GDM1 (cell line): ENCODE data around the gene PLXNB2.
A peak's percentile ranks its signal among the peaks of the same experiment; 100 is the strongest.

Source experiments
- DNase-seq: peaks from one replicate; lab custom pipeline; 2025; lab: John Stamatoyannopoulos, UW

The PLXNB2 gene

GRCh38 chr22:50250555-50251476, 56.6 kb downstream of the PLXNB2 start, which contains the start of gene HDAC10:
TSS of gene HDAC10 (minus strand) at chr22:50251265. CDS start at chr22:50251032, 233 bp downstream.
- peak; percentile 81 for DNase-seq

DNA sequence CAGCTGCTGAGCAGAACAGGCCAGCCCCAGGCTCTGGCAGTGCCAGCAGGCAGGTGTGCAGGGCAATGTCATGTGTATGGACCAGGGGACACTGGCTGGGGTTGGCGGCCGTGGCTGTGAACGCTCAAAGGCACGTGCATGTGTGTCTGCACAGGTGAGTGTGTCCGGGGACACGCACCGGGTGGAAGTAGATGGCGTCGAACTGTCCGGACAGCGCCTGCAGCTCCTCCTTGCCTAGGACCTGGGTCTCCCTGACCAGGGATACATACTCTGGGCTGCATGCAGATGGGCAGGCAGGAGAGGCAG, 57.2 kb downstream of the PLXNB2 start:
- DNase-seq = no peak

DNA sequence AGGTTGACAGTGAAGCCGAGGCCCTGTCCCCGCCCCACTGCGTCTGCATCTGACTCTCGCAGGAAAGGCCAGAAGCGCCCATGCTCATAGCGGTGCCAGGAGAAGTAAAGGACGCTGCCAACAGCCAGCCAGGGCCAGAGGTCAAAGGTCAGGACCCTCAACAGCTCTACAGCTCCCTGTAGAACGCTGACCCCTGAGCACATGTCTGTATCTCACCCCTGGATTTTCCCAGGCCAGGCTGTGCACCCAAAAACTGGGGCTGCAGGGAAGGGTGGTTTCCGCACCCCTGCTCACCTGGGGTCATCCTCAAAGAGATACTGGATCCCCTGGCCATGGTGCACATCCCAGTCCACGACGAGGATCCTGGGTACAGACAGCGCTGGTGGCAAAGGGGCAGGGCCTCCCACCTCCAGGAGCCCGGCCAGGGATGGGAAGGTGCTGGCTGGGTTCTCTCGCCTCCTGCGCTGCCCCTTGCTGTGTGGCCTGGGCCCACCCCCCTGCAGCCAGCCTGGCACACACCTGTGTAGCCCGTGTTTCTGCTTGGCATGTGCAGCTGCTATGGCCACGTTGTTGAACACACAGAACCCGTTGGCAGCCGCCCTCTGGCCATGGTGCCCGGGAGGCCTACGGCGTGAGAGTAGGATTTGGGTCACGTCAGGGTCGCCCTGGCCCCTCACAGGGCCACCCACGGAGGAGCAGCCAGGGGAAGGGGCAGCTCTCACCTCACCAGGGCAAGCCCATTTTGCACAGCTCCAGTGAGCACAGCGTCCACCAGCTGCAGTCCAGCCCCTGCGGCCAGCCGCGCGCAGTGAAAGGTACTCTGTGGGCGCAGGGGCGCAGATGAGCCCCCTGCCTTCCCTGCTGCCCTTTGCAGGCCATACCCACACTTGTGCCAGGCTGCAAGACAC, 57.9 kb downstream of the PLXNB2 start:
- DNase-seq = no peak

- DNase-seq = no peak
Measured at GRCh38 chr22:50248196-50249081, 59.0 kb downstream of the PLXNB2 start.

- DNase-seq = no peak
Measured at GRCh38 chr22:50247748-50248147, 59.7 kb downstream of the PLXNB2 start.

- no peak for DNase-seq
Measured at GRCh38 chr22:50246242-50247175, 60.9 kb downstream of the PLXNB2 start.

- DNase-seq = no peak
Measured at GRCh38 chr22:50245214-50246072, 62.0 kb downstream of the PLXNB2 start.

DNA sequence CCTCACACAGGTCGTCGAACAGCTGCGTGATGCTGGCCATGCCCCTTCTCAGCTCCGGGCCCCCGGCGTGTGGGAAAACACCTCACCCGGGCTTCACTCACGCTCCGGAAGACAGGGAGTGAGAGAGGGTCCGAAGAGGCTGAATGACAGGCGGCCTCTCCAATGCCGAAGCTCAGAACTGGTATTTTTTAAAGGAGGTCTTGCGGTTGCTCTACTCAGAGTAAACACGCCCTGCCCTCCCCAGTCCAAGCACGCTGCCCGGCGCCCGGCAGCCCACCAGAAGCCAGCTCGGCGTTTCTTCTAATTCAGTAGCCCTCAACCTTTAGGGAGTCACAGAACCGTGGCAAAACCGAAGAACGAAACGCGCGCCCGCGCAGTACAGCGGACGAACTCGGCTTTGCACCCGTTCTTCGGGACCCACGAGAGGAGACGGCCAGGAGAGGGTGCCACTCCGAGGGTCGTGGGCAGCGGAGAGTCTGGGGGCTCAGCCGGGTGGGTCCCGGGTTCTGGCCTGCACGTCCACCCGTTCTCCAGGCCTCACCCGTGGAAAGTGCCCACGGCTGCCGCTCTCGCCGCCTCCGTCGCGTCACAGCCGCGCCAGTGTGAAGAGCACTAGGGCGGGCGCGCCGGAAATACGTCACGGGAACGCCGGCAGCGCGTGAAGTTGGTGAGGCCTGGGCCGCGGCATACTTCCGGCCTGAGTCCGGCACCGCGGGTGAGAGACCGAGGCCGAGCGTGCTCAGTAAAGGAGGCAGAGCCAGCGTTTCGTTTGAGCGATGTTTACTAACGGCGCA, 62.8 kb downstream of the PLXNB2 start, which contains the start of gene TUBGCP6:
Gene TUBGCP6, minus strand, starts transcription at position 604 of the 794 bp plus-strand sequence. Its CDS starts 564 bp downstream, at position 40.
- DNase-seq = peak; percentile 81

GRCh38 chr22:50243685-50244419, 63.6 kb downstream of the PLXNB2 start:
- no peak for DNase-seq

- DNase-seq = no peak
Measured at GRCh38 chr22:50242406-50242949, 65.0 kb downstream of the PLXNB2 start.

DNA sequence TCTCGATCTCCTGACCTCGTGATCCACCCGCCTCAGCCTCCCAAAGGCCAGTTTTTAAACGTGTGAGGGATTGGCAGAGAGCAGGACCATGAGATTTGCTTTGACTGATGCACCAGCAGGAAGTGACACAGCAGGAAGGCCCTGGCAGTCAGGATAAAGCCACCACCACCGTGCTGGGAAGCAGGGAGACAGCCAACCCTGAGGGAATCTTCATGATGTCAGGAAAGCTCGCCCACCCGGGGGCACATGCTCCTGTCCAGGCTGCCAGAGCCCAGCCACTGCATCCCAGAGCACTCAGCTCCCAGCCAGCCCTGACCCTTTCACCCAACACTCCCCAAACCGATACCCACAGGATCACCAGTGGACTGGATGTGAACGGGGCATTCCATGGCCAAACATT, 68.7 kb downstream of the PLXNB2 start:
- no peak for DNase-seq

DNA sequence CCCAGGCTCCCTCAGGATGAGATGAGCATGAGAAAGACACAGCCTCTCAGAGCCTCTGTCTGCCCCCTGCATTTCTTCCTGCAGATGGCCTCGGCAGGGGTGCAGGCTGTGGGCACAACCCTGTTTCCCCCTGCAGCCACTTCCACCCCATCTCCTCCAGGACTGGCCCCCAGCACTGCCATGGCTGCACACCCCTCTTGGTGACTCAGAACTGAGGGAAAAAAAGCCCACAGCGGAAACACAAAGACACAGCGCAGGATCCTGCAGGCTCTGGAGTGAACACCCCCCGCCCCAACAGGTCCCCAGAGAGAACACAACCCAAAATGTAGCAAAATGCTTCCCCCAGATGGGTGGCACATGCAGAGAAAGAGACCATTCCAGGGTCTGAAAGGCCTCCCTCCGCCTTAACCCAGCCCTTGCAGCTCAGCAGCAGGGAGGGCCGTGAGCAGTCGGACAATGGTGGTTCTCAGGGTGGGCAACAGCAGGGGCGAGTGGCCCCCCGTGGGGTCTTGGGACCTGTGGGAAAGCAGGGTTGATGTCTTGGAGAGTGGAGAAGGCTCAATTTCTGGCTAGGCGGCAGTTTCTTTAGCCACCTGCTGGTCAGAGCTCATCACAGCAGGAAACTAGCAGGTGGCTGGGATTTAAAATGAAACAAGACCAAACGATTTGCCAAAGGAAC, 70.6 kb downstream of the PLXNB2 start:
- DNase-seq = no peak

DNA sequence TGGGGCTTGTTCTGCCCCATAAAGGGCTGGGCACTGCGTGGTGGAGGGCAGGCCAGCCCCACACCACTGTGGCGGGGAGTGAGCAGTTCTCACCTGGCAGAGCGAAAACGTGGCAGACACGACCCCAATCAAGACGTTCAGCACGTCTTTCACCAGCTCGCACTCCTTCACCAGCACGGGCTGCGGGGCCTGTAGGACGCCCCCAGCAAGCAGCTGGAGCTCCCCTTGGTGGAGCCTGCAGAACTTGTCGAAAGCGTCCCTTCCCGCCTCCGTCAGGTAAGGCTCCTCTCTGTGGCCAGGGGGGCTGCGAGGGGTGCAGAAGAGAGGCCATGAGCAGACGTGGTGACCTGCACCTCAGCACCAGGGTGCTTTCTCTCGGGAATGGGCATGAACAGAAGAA, 74.2 kb downstream of the PLXNB2 start:
- DNase-seq = no peak

DNA sequence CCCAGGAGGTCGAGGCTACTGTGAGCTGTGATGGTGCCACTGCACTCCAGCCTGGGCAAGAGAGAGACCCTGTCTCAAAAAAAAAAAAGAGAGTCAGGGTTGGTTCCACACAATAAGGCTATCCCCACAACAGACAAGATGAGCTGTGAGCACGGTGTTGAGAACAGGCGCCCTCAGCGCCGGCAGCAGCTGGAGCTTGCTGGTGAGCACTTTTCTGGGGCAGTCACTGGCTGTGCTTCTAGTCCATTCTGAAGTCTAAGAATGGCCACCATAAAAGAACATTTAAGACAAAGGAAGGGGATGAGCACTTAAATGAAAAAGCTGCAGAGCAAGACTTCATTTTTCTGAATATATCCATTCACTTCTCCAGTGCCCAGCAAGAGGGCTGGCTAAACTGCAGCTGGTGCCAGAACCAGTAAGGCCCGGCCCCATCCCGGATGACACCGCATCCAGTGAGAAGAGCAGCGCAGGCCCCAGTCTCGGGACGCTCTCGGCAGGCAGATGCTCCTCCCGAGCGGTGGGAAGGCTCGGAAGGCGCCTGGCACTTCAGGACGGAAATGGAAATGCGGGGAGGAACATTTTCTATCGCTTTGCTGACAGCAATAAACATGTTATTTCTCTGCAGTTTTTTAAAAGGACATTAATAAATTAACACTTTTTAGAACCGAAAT, 74.8 kb downstream of the PLXNB2 start:
- no peak for DNase-seq

DNA sequence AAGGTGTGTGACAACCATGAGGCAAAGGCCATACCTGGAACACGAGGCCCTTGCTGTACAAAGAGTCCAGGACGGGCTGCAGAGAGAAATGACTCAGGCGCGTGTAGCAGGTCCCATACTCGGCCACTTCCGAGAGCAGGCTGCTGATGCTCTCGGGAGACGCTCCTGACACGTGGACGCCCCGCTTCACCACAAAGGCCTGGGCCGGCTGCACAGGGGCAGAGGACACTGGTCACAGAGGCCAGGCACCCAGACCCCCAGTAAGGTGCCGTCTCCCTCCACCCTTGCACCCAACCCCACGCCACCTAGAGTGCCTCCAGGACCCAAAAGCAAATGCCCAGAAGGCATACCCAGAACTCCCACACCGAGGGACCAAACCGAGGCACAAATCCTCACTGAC, 78.1 kb downstream of the PLXNB2 start:
- DNase-seq = no peak

GRCh38 chr22:50228366-50228765, 79.1 kb downstream of the PLXNB2 start:
- DNase-seq = no peak
